C4-2B (cell line): ENCODE measurements around the gene ZC3H7B.

ENCODE experiments used
- ZFX ChIP-seq: fragments of 450-650 bp; IDR thresholded peaks from 2 replicates; pipeline ENCODE4 v1.6.1; 2017
- TF ChIP-seq, protein P1 (sequence below): fragments of 450-650 bp; conservative IDR thresholded peaks from 2 replicates; pipeline ENCODE4 v1.5.1; 2017; ENCODE audit warnings: mild to moderate bottlenecking

DNA sequence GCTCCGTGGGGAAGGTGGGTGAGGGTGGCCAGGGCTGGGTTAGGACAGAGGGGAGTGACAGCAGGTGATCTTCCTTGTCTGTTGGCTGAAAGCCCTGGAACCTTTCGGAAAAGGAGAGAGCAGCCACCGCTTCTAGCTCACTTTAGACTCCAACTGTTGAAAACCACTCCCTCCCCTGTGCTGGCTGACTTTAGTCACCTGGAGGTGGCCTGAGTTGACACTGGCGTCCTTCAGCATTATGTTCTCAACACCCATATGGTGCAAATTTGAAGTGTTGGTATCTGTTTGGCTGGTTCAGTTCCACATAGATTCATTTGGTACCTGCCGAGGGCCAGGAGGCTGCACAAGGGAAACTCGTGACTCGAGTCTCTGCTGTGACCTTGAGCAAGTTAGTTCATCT is 28.8 kb downstream of the ZC3H7B start:
- TF ChIP-seq, protein P1, sequence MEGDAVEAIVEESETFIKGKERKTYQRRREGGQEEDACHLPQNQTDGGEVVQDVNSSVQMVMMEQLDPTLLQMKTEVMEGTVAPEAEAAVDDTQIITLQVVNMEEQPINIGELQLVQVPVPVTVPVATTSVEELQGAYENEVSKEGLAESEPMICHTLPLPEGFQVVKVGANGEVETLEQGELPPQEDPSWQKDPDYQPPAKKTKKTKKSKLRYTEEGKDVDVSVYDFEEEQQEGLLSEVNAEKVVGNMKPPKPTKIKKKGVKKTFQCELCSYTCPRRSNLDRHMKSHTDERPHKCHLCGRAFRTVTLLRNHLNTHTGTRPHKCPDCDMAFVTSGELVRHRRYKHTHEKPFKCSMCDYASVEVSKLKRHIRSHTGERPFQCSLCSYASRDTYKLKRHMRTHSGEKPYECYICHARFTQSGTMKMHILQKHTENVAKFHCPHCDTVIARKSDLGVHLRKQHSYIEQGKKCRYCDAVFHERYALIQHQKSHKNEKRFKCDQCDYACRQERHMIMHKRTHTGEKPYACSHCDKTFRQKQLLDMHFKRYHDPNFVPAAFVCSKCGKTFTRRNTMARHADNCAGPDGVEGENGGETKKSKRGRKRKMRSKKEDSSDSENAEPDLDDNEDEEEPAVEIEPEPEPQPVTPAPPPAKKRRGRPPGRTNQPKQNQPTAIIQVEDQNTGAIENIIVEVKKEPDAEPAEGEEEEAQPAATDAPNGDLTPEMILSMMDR = no peak
- no peak for TF ChIP-seq ZFX
